ENCODE data around the gene MVB12B. TPM values are rescaled to one million over a fixed set of nuclear protein-coding genes. Genes with fewer than 3 reads are reported as not detected.

The MVB12B gene
- polyA plus RNA-seq, 6 donors from 2014 or later, result 1.2 to 2.6 (median 2.5) TPM; not detected in 1

DNA sequence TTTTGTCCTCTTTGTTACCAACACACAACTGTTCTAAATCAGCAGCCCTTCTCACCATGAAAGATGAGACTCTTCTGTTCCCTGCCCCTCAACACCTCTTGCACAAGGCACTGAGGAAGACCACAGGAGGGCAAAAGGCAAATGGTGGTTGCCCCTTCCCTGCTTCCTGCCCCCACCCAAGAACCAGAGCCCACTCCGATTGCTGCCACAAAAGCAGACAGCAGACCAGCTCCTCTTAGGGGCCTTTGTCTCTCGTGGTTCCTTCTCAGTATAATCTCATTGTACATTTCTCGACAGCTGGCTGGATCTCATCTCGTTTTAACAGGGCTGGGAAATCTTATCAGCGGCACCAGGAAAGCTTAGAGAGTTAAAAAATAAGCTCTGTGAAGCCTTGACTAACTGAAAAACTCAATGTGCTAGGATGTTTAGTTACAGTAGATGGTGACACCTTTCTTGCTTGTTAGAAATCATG is 1.1 kb downstream of the MVB12B start:
- Mint-ChIP-seq H3K9me3 (peaks cover 0 to 11% (median 4%) of the 10 kb centered on the region in 7 donors), H3K4me1 (peaks cover 13 to 20% (median 13%) of the 10 kb centered on the region in 3 donors), H3K27ac (peak overlapping the region in 4 of 6 donors; percentile 28 to 87 (median 37)), H3K27me3 (peaks cover 0 to 7% (median 0%) of the 10 kb centered on the region in 3 donors), H3K4me3 (peak overlapping the region; percentile 70 to 93 (median 80)), H3K36me3 (no peaks in the 10 kb centered on the region)
- no peak for DNase-seq
- ATAC-seq (ENCODE audit: low read depth in 2 of 2), result no peak

GRCh38 chr9:126328407-126328806 is 1.8 kb downstream of the MVB12B start:
- Mint-ChIP-seq H3K4me1 (peaks cover 13 to 20% (median 13%) of the 10 kb centered on the region in 3 donors), H3K27me3 (peaks cover 0 to 6% (median 0%) of the 10 kb centered on the region in 3 donors), H3K4me3 (peak overlapping the region in 6 of 8 donors; percentile 0 to 87 (median 76)), H3K36me3 (no peaks in the 10 kb centered on the region), H3K9me3 (peaks cover 0 to 11% (median 2%) of the 10 kb centered on the region in 7 donors), H3K27ac (peak overlapping the region in 1 of 6 donors; percentile 41)
- DNase-seq (no peak), ATAC-seq (ENCODE audit: low read depth in 2 of 2) (no peak)

- Mint-ChIP-seq H3K9me3 (peaks cover 0 to 3% (median 0%) of the 10 kb centered on the region in 7 donors), H3K27ac (no peak overlapping the region), H3K36me3 (no peaks in the 10 kb centered on the region), H3K27me3 (peaks cover 0 to 5% (median 3%) of the 10 kb centered on the region in 3 donors), H3K4me1 (peaks cover 13 to 20% (median 18%) of the 10 kb centered on the region in 3 donors), H3K4me3 (peak overlapping the region in 3 of 8 donors; percentile 10 to 48 (median 44))
- no peak for DNase-seq
- ATAC-seq (ENCODE audit: low read depth in 2 of 2), result no peak
Measured at GRCh38 chr9:126329476-126330275, 3.0 kb downstream of the MVB12B start.

GRCh38 chr9:126330536-126330935 is 3.9 kb downstream of the MVB12B start:
- Mint-ChIP-seq H3K36me3 (no peaks in the 10 kb centered on the region), H3K4me1 (peaks cover 13 to 20% (median 18%) of the 10 kb centered on the region in 3 donors), H3K27me3 (peaks cover 0 to 5% (median 3%) of the 10 kb centered on the region in 3 donors), H3K4me3 (peak overlapping the region in 2 of 8 donors; percentile 19 to 35), H3K27ac (no peak overlapping the region), H3K9me3 (no peaks in the 10 kb centered on the region)
- ATAC-seq (ENCODE audit: low read depth in 2 of 2) (no peak), DNase-seq (no peak)

DNA sequence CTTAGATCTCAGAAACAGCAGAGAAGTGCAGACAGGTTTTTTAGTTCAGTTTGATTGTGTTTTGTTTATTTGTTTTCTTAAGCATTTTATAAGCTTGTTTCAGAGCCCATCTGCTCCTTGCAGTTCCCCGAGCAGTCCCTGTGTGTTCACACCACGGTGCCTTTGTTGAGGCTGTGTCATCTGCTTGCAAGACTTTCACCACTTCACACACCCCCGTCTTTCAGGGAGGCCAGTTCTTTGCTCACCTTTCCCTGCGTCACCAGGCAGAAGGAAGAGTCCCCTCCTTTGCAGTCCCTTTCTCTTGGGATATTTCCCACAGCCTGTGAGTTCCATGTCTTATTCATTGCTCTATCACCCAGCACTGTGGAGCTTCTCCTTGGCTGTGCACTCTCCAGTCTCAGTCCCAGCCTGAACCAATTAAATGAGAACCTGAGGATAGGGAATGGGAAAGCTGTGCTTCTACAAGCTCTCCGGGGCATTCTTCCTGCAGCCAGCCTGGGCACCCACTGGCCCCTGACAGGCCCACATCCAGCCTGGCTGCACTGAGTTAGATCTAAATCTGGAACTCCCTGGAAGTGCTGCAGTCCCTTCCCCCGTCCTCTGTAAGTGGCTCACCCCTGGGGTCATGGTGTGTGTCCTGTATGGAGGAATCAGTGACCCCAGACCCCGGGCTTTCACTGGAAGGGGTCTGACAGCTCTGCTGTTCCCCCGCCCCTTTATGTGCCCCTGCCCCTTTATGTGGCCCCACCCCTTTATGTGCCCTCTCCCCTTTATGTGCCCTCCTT is 5.5 kb downstream of the MVB12B start:
- no peak for ATAC-seq (ENCODE audit: low read depth in 2 of 2)
- Mint-ChIP-seq H3K9me3 (no peaks in the 10 kb centered on the region), H3K27me3 (peaks cover 0 to 5% (median 3%) of the 10 kb centered on the region in 3 donors), H3K27ac (no peak overlapping the region), H3K4me1 (peaks cover 10 to 17% (median 13%) of the 10 kb centered on the region in 3 donors), H3K4me3 (no peak overlapping the region), H3K36me3 (no peaks in the 10 kb centered on the region)
- DNase-seq, result no peak

- peaks cover 0 to 5% (median 2%) of the 10 kb centered on the region in 3 donors for H3K4me1 Mint-ChIP-seq
- no peaks in the 10 kb centered on the region for H3K9me3 Mint-ChIP-seq
- DNase-seq (no peak), ATAC-seq (ENCODE audit: low read depth in 2 of 2) (no peak)
- H3K27me3 Mint-ChIP-seq, result peaks cover 0 to 5% (median 3%) of the 10 kb centered on the region in 3 donors
- H3K27ac Mint-ChIP-seq, result no peak overlapping the region
- no peak overlapping the region for H3K4me3 Mint-ChIP-seq
- H3K36me3 Mint-ChIP-seq, result no peaks in the 10 kb centered on the region
Measured at GRCh38 chr9:126334721-126335621, 8.3 kb downstream of the MVB12B start.

DNA sequence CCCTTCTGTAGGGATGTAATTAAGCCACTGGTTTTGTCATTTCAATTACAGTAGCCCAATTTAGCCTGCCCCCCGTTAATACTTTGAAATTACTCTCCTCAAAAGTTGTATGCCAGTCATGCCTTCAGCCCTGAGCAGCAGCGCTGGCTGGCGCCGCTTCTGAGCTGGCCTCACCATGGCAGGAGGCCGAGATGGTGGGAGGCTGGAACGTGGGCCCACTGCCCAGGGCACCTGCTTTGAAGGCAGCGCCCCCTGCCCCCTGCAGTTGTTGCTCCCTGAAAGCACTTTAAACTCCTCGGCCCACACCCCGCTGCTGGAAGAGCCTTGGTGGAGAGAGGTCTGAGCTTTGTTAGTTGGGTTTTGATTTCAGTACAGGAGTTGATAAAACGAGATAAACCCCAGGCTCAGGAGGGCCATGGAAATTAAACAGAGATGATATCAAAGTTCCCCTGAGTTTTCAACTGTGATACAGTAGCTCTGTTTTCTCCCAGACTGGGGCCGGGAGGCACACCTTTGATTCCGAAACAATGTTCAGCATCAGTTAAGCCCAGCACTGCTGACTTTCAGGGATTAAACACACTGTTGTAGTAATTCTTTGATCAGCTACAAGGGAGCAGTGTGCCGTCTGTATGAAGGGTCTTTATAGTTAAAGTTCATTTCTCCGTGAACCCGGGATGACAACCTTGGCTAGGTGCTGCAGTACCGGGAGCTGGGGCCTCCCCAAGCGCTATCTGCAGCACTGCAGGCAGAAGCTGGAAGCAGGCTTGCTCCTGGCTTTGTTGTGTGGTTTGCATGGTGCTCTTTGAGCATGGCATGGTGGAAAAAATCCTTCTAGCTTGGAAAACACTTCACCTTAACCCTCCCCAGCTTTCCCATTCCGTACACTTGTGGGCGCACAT is 9.5 kb downstream of the MVB12B start:
- Mint-ChIP-seq H3K36me3 (peaks cover 0 to 4% of the 10 kb centered on the region in 2 donors), H3K4me1 (peaks cover 0 to 5% (median 0%) of the 10 kb centered on the region in 3 donors), H3K27me3 (peaks cover 0 to 5% (median 3%) of the 10 kb centered on the region in 3 donors), H3K4me3 (no peak overlapping the region), H3K9me3 (no peaks in the 10 kb centered on the region), H3K27ac (peak overlapping the region in 1 of 6 donors; percentile 27)
- ATAC-seq (ENCODE audit: low read depth in 2 of 2) (no peak), DNase-seq (no peak)

DNA sequence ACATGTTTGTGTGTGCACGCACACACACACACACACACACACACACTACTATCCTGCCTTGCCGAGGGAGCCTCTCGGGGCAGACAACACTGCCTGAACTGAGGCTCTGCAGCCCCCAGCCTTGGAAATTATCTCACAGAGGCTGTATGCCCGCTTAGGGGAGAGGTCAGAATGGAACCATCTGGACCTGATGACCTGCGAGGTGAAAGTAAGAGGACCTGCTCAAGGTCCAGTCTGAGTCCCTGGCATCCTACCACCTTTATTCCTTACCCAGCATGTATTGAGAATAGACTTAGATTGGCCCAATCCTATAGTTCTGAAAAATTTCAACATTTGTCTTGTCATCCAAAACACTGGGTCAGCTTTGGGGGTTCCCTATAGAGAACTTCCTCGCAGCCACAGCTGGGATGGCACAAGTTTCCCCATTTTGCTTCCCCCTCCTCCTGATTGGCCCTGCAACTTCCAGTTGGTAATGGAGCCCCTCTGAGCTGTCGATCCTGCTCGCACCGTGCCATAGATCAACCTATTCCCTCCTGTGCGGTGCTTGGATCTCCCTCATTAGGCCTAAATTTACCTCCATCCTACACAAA is 10.2 kb downstream of the MVB12B start:
- no peak overlapping the region for H3K4me3 Mint-ChIP-seq
- DNase-seq (no peak), ATAC-seq (ENCODE audit: low read depth in 2 of 2) (no peak)
- H3K9me3 Mint-ChIP-seq, result no peaks in the 10 kb centered on the region
- H3K4me1 Mint-ChIP-seq, result peaks cover 0 to 5% (median 0%) of the 10 kb centered on the region in 3 donors
- H3K36me3 Mint-ChIP-seq, result peaks cover 0 to 8% of the 10 kb centered on the region in 2 donors
- H3K27ac Mint-ChIP-seq, result no peak overlapping the region
- H3K27me3 Mint-ChIP-seq, result peaks cover 0 to 5% (median 3%) of the 10 kb centered on the region in 3 donors

DNA sequence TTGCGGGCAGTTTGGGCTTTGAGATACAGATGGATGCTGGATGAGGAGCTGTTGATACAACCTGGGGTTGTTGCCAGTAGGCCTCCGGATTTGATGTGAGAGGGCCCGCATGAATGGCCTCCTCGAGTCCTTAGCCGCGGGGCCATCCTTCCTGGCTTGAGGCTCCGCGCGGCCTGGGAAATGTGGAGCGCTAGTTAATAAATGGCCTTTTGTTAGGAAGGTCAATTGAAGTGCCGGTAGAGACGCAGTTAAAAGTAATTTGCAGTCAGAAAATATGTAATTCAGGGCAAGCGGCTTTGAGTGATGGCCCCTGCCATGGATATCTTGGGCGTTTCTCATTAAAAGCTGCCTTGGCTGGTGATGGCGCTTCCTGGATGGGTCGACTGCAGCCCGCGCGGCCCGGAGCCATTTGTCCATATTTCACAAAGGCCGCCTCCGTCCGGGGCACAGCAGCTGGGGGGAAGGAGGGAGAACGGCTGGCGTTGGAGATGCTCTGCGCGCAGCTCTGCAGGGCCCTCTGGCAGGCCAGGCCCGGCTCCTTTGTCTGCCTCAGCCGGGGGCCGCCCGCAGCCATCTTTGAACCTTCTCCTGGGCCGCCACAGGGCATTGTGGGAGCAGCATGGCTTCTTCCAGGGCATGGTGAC is 11.2 kb downstream of the MVB12B start:
- H3K9me3 Mint-ChIP-seq, result no peaks in the 10 kb centered on the region
- H3K4me1 Mint-ChIP-seq, result peaks cover 0 to 5% (median 0%) of the 10 kb centered on the region in 3 donors
- no peak overlapping the region for H3K4me3 Mint-ChIP-seq
- no peak overlapping the region for H3K27ac Mint-ChIP-seq
- DNase-seq (no peak), ATAC-seq (ENCODE audit: low read depth in 2 of 2) (no peak)
- peaks cover 0 to 5% (median 3%) of the 10 kb centered on the region in 3 donors for H3K27me3 Mint-ChIP-seq
- H3K36me3 Mint-ChIP-seq, result peaks cover 0 to 8% of the 10 kb centered on the region in 2 donors

GRCh38 chr9:126338945-126339344 is 12.3 kb downstream of the MVB12B start:
- no peak for DNase-seq
- no peak overlapping the region for H3K4me3 Mint-ChIP-seq
- no peak for ATAC-seq (ENCODE audit: low read depth in 2 of 2)
- H3K4me1 Mint-ChIP-seq, result peaks cover 0 to 3% (median 2%) of the 10 kb centered on the region in 3 donors
- no peaks in the 10 kb centered on the region for H3K9me3 Mint-ChIP-seq
- H3K27ac Mint-ChIP-seq, result no peak overlapping the region
- H3K36me3 Mint-ChIP-seq, result peaks cover 0 to 12% of the 10 kb centered on the region in 2 donors
- H3K27me3 Mint-ChIP-seq, result peaks cover 0 to 2% (median 2%) of the 10 kb centered on the region in 3 donors

- no peak overlapping the region for H3K27ac Mint-ChIP-seq
- H3K4me3 Mint-ChIP-seq, result no peak overlapping the region
- H3K36me3 Mint-ChIP-seq, result peaks cover 16 to 18% of the 10 kb centered on the region in 2 donors
- peaks cover 7 to 9% (median 8%) of the 10 kb centered on the region in 3 donors for H3K4me1 Mint-ChIP-seq
- H3K9me3 Mint-ChIP-seq, result no peaks in the 10 kb centered on the region
- peaks cover 0 to 8% (median 0%) of the 10 kb centered on the region in 3 donors for H3K27me3 Mint-ChIP-seq
- ATAC-seq (ENCODE audit: low read depth in 2 of 2) (no peak), DNase-seq (no peak)
Measured at GRCh38 chr9:126341426-126341825, 14.8 kb downstream of the MVB12B start.

All from naive B cell (primary cell).